ENCODE data around the gene SURF6.
A peak's percentile ranks its signal among the peaks of the same experiment; 100 is the strongest.

The SURF6 gene

DNA sequence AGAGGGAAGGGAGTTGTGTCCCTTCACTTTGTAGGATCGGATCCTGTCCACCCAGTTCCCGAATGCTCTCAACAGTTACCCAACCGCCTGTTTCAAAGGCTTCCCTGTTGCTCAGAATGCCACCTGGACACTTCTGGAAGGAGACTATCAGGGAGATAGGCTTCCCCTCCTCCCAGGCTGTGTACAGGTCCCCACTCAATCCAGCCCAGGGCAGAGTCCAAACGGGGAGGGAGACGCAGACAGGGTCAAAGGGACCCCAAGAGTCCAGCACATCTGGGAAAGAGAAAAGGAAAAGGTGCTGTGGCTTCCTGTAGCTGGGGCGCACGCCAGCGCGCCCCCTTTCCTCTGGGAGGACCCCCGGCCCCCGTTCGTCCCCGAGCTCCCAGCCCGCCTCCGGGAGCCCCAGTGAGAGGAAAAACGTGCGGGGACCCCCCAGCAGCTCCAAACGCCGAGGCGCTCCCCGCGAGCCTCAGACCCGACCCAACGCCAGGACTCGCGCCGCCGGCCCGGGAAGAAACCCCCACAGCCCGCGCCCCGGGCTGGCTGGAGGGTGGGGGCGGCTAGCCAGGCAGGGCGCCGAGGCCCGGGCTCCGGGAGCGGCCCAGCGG, 39.2 kb upstream of the SURF6 start:
- ATAC-seq (replicated peaks; ENCODE audit: extremely low read depth, poor library complexity, severe bottlenecking) (no peak), DNase-seq (ENCODE audit: low spot score in 2 of 2) (no peak)
- Mint-ChIP-seq H3K36me3 (ENCODE audit: insufficient read depth) (peaks cover 29% of the 10 kb centered on the region), H3K4me1 (peaks cover 43% of the 10 kb centered on the region), H3K27ac (ENCODE audit: low read depth) (peak overlapping the region; percentile 92), H3K27me3 (no peaks in the 10 kb centered on the region), H3K4me3 (peak overlapping the region; percentile 90), H3K9me3 (no peaks in the 10 kb centered on the region)

DNA sequence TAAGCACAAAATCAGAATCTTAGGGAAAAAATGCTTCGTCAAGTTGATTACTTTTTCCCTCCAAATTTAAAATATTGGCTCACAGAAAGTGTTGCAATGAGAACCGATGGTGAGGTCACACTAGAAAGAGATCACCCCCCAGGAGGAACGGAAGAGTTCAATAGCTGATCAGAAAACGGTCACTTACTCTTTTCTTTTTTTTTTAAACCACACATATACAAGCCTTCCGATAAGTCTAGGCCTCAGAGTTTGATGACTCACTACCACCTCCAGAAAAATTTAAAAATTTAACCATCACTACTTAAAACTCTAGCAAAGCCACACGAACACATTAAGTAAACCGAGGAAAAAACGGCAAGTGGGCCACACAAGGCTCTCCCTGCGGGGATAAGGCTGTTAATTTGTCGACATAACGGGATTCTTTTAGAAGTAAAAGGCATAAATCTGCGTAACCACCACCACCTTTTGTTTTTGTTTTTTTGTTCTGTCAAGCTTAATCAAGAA, 38.7 kb upstream of the SURF6 start:
- Mint-ChIP-seq H3K4me1 (peaks cover 49% of the 10 kb centered on the region), H3K36me3 (ENCODE audit: insufficient read depth) (peaks cover 34% of the 10 kb centered on the region), H3K27me3 (no peaks in the 10 kb centered on the region), H3K9me3 (no peaks in the 10 kb centered on the region), H3K4me3 (peak overlapping the region; percentile 90), H3K27ac (ENCODE audit: low read depth) (peak overlapping the region; percentile 92)
- ATAC-seq (replicated peaks; ENCODE audit: extremely low read depth, poor library complexity, severe bottlenecking) (no peak), DNase-seq (ENCODE audit: low spot score in 2 of 2) (no peak)

DNA sequence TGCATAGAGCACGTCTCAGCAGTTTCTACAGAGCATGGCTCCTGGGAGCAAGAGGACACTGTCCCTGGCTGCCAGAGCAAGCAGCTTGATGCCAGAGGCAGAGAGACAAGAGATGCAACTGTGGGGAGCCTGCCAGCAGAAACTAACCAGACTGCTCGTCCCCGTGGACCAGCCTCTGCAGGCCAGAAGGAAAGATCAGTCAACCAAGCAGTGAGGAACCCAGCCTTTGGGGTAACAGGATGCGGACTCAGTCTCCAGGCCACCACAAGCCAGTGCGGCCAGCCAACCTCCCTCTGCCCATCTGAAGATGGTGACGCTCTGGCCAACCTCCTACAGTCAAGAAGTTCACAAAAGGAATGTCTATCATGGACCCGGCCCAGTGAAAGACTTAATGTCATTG, 36.2 kb upstream of the SURF6 start:
- Mint-ChIP-seq H3K4me3 (peak overlapping the region; percentile 74), H3K9me3 (no peaks in the 10 kb centered on the region), H3K4me1 (peaks cover 65% of the 10 kb centered on the region), H3K27me3 (no peaks in the 10 kb centered on the region), H3K36me3 (ENCODE audit: insufficient read depth) (peaks cover 42% of the 10 kb centered on the region), H3K27ac (ENCODE audit: low read depth) (peak overlapping the region; percentile 96)
- DNase-seq (ENCODE audit: low spot score in 2 of 2) = no peak
- ATAC-seq (replicated peaks; ENCODE audit: extremely low read depth, poor library complexity, severe bottlenecking) = no peak

DNA sequence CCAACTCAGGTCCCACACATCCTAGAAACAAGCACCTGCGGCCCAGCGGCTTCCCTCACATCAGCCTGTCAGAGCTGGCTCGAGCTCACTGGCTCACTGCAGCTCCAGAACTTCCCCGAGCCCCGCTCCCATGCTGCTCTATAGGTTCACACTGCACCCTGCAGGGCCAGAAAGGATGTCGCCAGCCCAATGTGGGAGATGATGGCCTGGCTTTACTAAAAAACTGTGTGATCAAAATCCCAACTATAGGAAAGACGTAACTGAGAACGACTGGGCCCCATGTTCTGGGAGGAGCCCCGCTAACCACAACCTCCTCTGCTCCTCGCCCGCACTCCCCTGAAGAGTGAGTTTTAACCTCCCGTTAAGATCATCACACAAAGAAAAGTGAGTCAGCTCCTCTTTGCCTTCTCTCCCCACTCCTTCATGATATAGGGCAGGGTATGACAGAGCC, 35.3 kb upstream of the SURF6 start:
- DNase-seq (ENCODE audit: low spot score in 2 of 2) (peak; percentile 35 to 58), ATAC-seq (replicated peaks; ENCODE audit: extremely low read depth, poor library complexity, severe bottlenecking) (peak; percentile 50)
- H3K9me3 Mint-ChIP-seq = no peaks in the 10 kb centered on the region
- peak overlapping the region; percentile 74 for H3K4me3 Mint-ChIP-seq
- no peaks in the 10 kb centered on the region for H3K27me3 Mint-ChIP-seq
- H3K27ac Mint-ChIP-seq (ENCODE audit: low read depth) = peak overlapping the region; percentile 96
- peaks cover 45% of the 10 kb centered on the region for H3K36me3 Mint-ChIP-seq (ENCODE audit: insufficient read depth)
- peaks cover 74% of the 10 kb centered on the region for H3K4me1 Mint-ChIP-seq

DNA sequence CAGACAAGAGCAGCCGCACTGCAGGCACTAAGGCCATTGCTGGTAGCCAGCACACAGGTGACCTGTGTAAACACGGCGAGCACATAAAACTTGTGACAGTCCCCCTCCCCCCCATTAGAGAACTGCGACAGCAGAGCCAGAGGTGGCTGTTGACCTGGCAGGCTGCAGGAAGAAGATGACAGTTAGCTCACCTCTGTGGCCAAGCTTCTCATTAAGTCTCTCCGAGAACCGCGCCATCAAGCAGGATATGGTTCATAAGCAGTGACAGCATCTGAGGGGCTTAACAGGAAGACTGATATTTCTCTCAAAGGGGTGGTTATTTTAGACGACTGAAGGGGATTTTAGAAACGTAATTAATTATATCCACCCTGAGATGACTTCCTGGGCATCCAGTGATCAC, 34.7 kb upstream of the SURF6 start:
- Mint-ChIP-seq H3K4me1 (peaks cover 80% of the 10 kb centered on the region), H3K4me3 (peak overlapping the region; percentile 74), H3K27ac (ENCODE audit: low read depth) (peak overlapping the region; percentile 96), H3K9me3 (no peaks in the 10 kb centered on the region), H3K27me3 (no peaks in the 10 kb centered on the region), H3K36me3 (ENCODE audit: insufficient read depth) (peaks cover 51% of the 10 kb centered on the region)
- peak; percentile 77 for ATAC-seq (replicated peaks; ENCODE audit: extremely low read depth, poor library complexity, severe bottlenecking)
- DNase-seq (ENCODE audit: low spot score in 2 of 2) = peak in 1 of 2 donors; percentile 65

DNA sequence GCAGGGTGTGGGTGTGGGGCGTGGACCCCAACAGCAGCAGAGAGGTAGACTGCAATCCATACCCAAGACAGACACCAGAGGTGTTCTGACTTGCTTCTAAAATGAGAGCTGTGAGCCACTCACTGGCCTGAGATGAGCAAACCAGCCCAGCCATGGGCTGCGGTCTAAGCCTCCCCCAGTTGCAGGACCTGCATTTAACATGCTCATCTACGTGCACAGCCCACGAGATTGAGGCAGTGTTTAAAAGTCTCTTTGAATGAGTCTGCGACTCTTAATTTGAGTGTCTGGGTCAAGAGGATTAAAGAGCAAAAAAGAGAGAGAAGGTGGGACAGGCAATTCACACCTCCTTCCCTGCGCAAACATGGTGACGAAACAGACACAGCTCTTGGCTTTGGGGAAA, 33.9 kb upstream of the SURF6 start:
- Mint-ChIP-seq H3K4me1 (peaks cover 77% of the 10 kb centered on the region), H3K27ac (ENCODE audit: low read depth) (peak overlapping the region; percentile 96), H3K27me3 (no peaks in the 10 kb centered on the region), H3K4me3 (peak overlapping the region; percentile 74), H3K36me3 (ENCODE audit: insufficient read depth) (peaks cover 53% of the 10 kb centered on the region), H3K9me3 (no peaks in the 10 kb centered on the region)
- DNase-seq (ENCODE audit: low spot score in 2 of 2) (peak in 1 of 2 donors; percentile 35), ATAC-seq (replicated peaks; ENCODE audit: extremely low read depth, poor library complexity, severe bottlenecking) (peak; percentile 16)

DNA sequence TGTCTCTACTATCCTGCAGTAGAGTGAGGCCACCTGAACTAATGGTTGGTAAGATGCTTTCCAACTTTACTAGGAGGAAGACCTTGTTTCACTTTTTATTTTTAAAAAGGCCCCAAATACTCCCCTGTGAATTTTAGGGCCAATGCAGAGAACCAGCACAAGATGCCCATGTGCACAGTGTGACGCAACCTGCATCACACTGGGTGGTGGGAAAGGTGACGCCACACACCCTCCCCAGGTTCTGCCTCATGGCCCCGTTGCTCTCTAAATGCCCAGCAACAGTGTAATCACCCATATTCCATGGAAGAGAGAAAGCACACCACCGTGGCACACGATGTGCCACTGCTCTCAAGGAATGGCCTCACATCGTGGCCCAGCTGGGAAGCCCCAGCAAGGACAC, 33.4 kb upstream of the SURF6 start:
- peaks cover 53% of the 10 kb centered on the region for H3K36me3 Mint-ChIP-seq (ENCODE audit: insufficient read depth)
- no peak for ATAC-seq (replicated peaks; ENCODE audit: extremely low read depth, poor library complexity, severe bottlenecking)
- H3K27me3 Mint-ChIP-seq = no peaks in the 10 kb centered on the region
- DNase-seq (ENCODE audit: low spot score in 2 of 2) = no peak
- H3K27ac Mint-ChIP-seq (ENCODE audit: low read depth) = peak overlapping the region; percentile 96
- peak overlapping the region; percentile 74 for H3K4me3 Mint-ChIP-seq
- H3K4me1 Mint-ChIP-seq = peaks cover 72% of the 10 kb centered on the region
- no peaks in the 10 kb centered on the region for H3K9me3 Mint-ChIP-seq

DNA sequence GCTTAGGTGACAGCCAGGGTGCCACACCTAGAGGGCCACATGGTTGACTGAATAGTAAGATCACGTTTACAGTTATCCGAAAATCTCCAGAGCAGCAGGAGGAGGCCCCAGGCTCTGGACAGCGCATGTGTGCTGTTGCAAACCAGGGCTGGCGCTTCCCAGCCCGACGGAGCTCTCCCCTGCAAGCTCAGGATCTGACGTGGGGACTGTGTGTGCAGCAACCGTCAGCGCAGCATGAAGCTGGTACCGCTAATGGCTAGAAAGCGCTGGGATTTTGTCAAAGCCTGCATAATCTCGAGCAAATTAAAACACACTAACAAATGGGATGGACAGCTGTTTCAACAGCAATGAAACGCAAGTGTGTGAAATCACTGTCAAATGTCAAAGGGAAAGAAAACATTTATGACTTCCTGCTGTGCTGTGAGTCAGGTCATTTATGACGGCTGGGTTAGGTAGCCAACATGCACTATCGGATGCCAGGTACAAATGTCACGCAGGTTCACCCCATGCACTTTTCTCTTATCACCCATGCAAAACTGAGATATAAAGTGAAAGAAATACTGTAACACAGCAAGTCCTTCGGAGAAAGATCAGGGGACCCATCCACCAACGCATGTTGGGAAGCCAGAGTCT, 32.4 kb upstream of the SURF6 start:
- Mint-ChIP-seq H3K9me3 (no peaks in the 10 kb centered on the region), H3K27me3 (no peaks in the 10 kb centered on the region), H3K36me3 (ENCODE audit: insufficient read depth) (peaks cover 57% of the 10 kb centered on the region), H3K4me3 (peak overlapping the region; percentile 71), H3K4me1 (peaks cover 76% of the 10 kb centered on the region), H3K27ac (ENCODE audit: low read depth) (peak overlapping the region; percentile 96)
- ATAC-seq (replicated peaks; ENCODE audit: extremely low read depth, poor library complexity, severe bottlenecking) = no peak
- DNase-seq (ENCODE audit: low spot score in 2 of 2) = no peak

DNA sequence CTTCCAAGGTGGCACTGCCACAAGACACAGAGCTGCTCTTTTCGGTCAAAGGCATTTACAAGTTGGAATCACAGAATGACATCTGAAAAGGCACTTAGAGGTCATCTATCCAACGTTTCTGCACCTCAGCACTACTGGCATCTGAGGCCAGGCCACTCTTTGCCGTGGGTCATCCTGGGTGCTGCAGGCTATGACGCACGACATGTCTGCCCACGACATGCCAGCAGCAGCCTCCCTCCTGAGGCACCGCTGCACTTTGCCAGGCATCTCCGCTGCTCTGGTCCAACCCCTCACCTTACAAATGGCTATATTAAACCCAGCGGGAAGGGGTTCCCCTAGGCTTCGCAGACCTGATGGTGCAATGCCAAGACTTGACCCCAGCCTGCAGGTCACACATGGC, 31.8 kb upstream of the SURF6 start:
- Mint-ChIP-seq H3K4me1 (peaks cover 76% of the 10 kb centered on the region), H3K9me3 (no peaks in the 10 kb centered on the region), H3K4me3 (no peak overlapping the region), H3K27me3 (no peaks in the 10 kb centered on the region), H3K36me3 (ENCODE audit: insufficient read depth) (peaks cover 60% of the 10 kb centered on the region), H3K27ac (ENCODE audit: low read depth) (no peak overlapping the region)
- ATAC-seq (replicated peaks; ENCODE audit: extremely low read depth, poor library complexity, severe bottlenecking) (no peak), DNase-seq (ENCODE audit: low spot score in 2 of 2) (no peak)

DNA sequence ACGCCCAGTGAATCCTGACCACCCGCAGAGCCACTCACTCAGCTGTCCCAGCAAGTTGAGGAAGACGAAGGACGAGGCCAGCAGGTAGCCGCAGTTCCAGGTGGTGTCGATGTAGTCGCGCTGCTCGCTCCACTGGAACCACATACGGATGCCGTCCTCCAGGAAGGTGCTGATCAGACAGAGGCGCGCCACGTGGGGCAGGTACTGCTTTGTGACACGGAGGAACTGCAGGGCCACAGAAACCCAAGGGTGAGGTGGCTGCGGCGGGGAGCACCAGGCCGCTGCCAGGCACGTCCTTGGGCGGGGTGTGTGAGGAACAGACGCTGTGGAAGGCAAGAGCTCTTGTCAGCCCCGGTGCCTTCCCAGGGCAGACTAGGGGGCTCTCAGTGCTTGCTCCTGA, 31.2 kb upstream of the SURF6 start:
- DNase-seq (ENCODE audit: low spot score in 2 of 2) (no peak), ATAC-seq (replicated peaks; ENCODE audit: extremely low read depth, poor library complexity, severe bottlenecking) (no peak)
- H3K4me1 Mint-ChIP-seq = peaks cover 71% of the 10 kb centered on the region
- H3K4me3 Mint-ChIP-seq = peak overlapping the region; percentile 20
- H3K36me3 Mint-ChIP-seq (ENCODE audit: insufficient read depth) = peaks cover 60% of the 10 kb centered on the region
- H3K27ac Mint-ChIP-seq (ENCODE audit: low read depth) = no peak overlapping the region
- H3K27me3 Mint-ChIP-seq = no peaks in the 10 kb centered on the region
- H3K9me3 Mint-ChIP-seq = no peaks in the 10 kb centered on the region

DNA sequence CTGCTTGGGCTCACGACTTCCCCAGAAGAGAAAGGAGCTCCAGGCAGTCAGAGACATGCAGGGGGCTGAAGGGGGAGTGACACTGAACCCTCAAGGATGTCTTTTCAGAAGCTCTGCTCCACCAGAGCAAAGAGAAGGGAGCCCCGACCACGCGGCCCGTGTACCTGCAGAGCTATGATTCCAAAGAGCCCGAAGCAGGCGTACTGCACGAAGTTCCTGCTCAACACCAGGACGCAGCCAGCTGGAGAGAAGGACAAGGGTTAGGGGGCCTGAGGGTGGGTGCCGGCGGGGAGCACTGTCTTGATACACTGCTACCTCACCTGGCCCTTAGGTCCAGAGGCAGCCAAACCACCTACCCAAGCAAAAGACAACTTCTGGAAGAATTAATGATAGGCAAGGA, 30.4 kb upstream of the SURF6 start:
- no peak for ATAC-seq (replicated peaks; ENCODE audit: extremely low read depth, poor library complexity, severe bottlenecking)
- H3K36me3 Mint-ChIP-seq (ENCODE audit: insufficient read depth) = peaks cover 65% of the 10 kb centered on the region
- H3K9me3 Mint-ChIP-seq = no peaks in the 10 kb centered on the region

DNA sequence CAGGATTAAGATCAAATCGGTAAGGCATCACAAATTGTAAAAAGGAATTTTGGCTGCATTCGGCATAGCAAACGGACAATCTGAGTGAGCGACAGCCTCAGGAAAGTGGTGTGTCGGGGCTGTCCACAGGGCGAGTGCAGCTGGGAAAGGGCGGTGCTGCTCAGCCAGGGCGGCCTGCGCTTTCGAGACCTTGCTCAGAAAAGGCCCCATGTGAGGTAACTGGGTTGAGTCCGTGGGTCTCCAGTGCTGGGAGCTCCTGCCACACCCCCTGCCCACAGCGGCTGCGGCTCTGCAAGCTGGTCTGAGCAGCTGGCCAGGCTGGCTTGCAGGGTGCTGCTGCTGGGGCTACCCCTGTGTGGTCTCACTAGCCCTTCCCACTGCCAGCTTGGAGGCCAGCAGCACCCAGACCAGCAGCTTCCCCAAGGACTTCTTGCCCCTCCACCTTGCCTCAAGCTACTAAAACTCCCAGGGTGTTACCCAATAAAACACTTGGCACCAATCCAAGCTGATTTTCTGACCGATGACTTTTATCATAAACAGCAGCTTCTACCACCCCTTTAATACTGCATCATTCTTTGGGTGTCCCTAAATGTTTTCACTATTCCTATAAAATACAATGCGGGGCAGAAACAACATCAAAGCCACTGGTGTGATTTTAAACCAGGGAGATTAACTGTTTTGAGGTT, 26.5 kb upstream of the SURF6 start:
- ATAC-seq (replicated peaks; ENCODE audit: extremely low read depth, poor library complexity, severe bottlenecking) (no peak), DNase-seq (ENCODE audit: low spot score in 2 of 2) (no peak)
- no peaks in the 10 kb centered on the region for H3K9me3 Mint-ChIP-seq
- no peak overlapping the region for H3K4me3 Mint-ChIP-seq
- H3K27me3 Mint-ChIP-seq = no peaks in the 10 kb centered on the region
- peaks cover 62% of the 10 kb centered on the region for H3K4me1 Mint-ChIP-seq
- H3K27ac Mint-ChIP-seq (ENCODE audit: low read depth) = peak overlapping the region; percentile 44
- H3K36me3 Mint-ChIP-seq (ENCODE audit: insufficient read depth) = peaks cover 64% of the 10 kb centered on the region

More for the DNA sequence above, 30.4 kb upstream of the SURF6 start:
- no peak overlapping the region for H3K4me3 Mint-ChIP-seq
- H3K4me1 Mint-ChIP-seq = peaks cover 69% of the 10 kb centered on the region
- no peak for DNase-seq (ENCODE audit: low spot score in 2 of 2)
- no peak overlapping the region for H3K27ac Mint-ChIP-seq (ENCODE audit: low read depth)
- no peaks in the 10 kb centered on the region for H3K27me3 Mint-ChIP-seq
